Measurements from ENCODE around the gene ZNF132. TPM values are rescaled to one million over a fixed set of nuclear protein-coding genes. Genes with fewer than 3 reads are reported as not detected.
A peak's percentile ranks its signal among the peaks of the same experiment; 100 is the strongest.

ZNF132 gene
- total RNA-seq, 1 experiment from 2014 or later, result not detected

DNA sequence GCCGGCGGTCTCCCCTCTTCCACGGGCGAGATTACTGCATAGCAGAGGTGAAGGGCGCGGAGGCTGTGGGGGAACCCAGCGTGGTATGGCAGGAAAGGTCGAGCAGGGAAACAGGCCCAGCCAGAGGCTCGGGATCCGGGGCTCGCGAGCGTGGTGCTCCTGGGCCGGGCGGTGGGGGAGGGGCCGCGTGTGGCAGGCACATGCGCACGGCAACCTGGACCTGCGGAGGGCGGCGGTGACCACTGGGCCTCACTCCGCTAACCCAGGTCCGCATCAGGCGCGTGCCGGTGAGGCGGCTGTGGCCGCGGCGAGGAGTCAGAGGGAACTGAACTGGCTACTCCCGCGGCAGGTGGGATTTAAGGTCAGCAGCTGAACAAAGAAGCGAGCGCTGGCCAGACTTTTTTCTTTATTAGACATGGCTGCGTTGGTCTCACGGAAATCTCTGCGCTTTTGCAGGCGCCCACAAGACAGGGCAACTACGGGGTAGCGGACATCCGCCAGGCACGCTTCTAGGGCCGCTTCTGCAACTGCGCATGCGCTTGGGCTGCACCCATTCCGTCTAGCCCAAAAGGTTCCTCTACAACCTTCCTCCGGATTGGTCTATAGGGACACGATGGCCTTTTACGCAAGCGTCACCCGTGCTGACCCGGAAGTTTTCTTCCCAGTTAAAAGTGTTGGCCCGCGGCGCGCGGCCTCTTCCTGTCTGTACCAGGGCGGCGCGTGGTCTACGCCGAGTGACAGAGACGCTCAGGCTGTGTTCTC is 53.2 kb downstream of the ZNF132 start, which contains the start of gene RPS5:
TSS of gene RPS5 (plus strand) at position 694 of the 762 bp plus-strand sequence. CDS start 869 bp downstream, outside the sequence.
- RAD21 ChIA-PET (ENCODE audit: low non-redundant PET in 1 of 2, low total read pairs in 2 of 2, uncharacterized antibody in 2 of 2, unreplicated experiment in 2 of 2), result no interaction called here
- no peaks in the 10 kb centered on the region for H3K27me3 ChIP-seq (ENCODE audit: insufficient read depth, low read length)
- BruUV-seq (replicated peaks), result TSS peak; percentile 82
- peaks cover 28% of the 10 kb centered on the region; the same call in 1 of the 2 replicates for H4K20me1 ChIP-seq (ENCODE audit: insufficient read depth)
- no peaks in the 10 kb centered on the region for H3K9me3 ChIP-seq (ENCODE audit: control insufficient read depth in 1 of 2, insufficient read depth in 1 of 2, low read depth in 1 of 2, low read length in 2 of 2)
- CTCF ChIA-PET, result no interaction called here
- H3K9ac ChIP-seq (ENCODE audit: low read length), result peak within 1 kb of the TSS; percentile 100
- peak within 1 kb of the TSS; percentile 62 to 96 for H3K4me3 ChIP-seq (replicated peaks in 1 of 2; ENCODE audit: low read depth in 1 of 2, low read length in 2 of 2)
- POLR2A ChIA-PET, result interaction anchor here (1.5 kb wide), 1 partner anchor 24 kb away, joined by 4 read pairs; the partner anchor contains the start of gene ZNF497
- peaks cover 18 to 41% of the 10 kb centered on the region in 2 experiments; a peak in 3 of 4 replicates for H3K36me3 ChIP-seq (ENCODE audit: control insufficient read depth in 1 of 2, insufficient read depth in 2 of 2, low read length in 2 of 2)
- H3K4me1 ChIP-seq (ENCODE audit: control insufficient read depth in 1 of 2, insufficient read depth in 2 of 2, low read length in 2 of 2), result peaks cover 23 to 51% of the 10 kb centered on the region in 2 experiments
- peak within 1 kb of the TSS; percentile 94 for H3K4me2 ChIP-seq (ENCODE audit: low read length)
- ATAC-seq (peak; percentile 83), DNase-seq (ENCODE audit: low read depth, low spot score) (peak; percentile 98)
- no peaks in the 10 kb centered on the region for H3K9me2 ChIP-seq (ENCODE audit: insufficient read depth)
- H3K79me2 ChIP-seq (ENCODE audit: insufficient read depth, low read length), result peaks cover 66% of the 10 kb centered on the region
- H2AFZ ChIP-seq (ENCODE audit: low read depth, low read length, poor library complexity, severe bottlenecking), result no peak within 1 kb of the TSS
- H3K27ac ChIP-seq (ENCODE audit: low read depth, low read length), result peak within 1 kb of the TSS; percentile 97
- intact Hi-C loops (cut with micrococcal nuclease), result no loop called here
- TF ChIP-seq POLR2AphosphoS5 (IDR thresholded peaks at IDR 0.05; ENCODE audit: low read depth, low read length), result peak; percentile 95
- TF ChIP-seq SRF (IDR thresholded peaks at IDR 0.05; ENCODE audit: low read depth), result no peak
- TF ChIP-seq, protein P1, sequence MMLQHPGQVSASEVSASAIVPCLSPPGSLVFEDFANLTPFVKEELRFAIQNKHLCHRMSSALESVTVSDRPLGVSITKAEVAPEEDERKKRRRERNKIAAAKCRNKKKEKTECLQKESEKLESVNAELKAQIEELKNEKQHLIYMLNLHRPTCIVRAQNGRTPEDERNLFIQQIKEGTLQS (IDR thresholded peaks at IDR 0.05), result no peak
- peak; percentile 52 for TF ChIP-seq TCF7L2 (IDR thresholded peaks at IDR 0.05; ENCODE audit: borderline replicate concordance, extremely low read depth, insufficient read depth, insufficient read length)
- TF ChIP-seq, protein P2, sequence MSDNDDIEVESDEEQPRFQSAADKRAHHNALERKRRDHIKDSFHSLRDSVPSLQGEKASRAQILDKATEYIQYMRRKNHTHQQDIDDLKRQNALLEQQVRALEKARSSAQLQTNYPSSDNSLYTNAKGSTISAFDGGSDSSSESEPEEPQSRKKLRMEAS (IDR thresholded peaks at IDR 0.05), result peak; percentile 79
- peak; percentile 85; the same call in 1 of the 2 replicates for TF ChIP-seq ELF1 (IDR thresholded peaks at IDR 0.05; ENCODE audit: borderline replicate concordance, low read depth)
- TF ChIP-seq, protein P3, sequence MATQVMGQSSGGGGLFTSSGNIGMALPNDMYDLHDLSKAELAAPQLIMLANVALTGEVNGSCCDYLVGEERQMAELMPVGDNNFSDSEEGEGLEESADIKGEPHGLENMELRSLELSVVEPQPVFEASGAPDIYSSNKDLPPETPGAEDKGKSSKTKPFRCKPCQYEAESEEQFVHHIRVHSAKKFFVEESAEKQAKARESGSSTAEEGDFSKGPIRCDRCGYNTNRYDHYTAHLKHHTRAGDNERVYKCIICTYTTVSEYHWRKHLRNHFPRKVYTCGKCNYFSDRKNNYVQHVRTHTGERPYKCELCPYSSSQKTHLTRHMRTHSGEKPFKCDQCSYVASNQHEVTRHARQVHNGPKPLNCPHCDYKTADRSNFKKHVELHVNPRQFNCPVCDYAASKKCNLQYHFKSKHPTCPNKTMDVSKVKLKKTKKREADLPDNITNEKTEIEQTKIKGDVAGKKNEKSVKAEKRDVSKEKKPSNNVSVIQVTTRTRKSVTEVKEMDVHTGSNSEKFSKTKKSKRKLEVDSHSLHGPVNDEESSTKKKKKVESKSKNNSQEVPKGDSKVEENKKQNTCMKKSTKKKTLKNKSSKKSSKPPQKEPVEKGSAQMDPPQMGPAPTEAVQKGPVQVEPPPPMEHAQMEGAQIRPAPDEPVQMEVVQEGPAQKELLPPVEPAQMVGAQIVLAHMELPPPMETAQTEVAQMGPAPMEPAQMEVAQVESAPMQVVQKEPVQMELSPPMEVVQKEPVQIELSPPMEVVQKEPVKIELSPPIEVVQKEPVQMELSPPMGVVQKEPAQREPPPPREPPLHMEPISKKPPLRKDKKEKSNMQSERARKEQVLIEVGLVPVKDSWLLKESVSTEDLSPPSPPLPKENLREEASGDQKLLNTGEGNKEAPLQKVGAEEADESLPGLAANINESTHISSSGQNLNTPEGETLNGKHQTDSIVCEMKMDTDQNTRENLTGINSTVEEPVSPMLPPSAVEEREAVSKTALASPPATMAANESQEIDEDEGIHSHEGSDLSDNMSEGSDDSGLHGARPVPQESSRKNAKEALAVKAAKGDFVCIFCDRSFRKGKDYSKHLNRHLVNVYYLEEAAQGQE (IDR thresholded peaks at IDR 0.05; ENCODE audit: low read depth), result no peak
- TF ChIP-seq EGR1 (IDR thresholded peaks at IDR 0.05; ENCODE audit: low read depth), result peak; percentile 66
- TF ChIP-seq RAD21 (IDR thresholded peaks at IDR 0.05; ENCODE audit: low read depth), result no peak
- TF ChIP-seq SP1 (IDR thresholded peaks at IDR 0.05; ENCODE audit: low read depth), result peak; percentile 94
- TF ChIP-seq JUND (IDR thresholded peaks at IDR 0.05), result no peak
- TF ChIP-seq, protein P4, sequence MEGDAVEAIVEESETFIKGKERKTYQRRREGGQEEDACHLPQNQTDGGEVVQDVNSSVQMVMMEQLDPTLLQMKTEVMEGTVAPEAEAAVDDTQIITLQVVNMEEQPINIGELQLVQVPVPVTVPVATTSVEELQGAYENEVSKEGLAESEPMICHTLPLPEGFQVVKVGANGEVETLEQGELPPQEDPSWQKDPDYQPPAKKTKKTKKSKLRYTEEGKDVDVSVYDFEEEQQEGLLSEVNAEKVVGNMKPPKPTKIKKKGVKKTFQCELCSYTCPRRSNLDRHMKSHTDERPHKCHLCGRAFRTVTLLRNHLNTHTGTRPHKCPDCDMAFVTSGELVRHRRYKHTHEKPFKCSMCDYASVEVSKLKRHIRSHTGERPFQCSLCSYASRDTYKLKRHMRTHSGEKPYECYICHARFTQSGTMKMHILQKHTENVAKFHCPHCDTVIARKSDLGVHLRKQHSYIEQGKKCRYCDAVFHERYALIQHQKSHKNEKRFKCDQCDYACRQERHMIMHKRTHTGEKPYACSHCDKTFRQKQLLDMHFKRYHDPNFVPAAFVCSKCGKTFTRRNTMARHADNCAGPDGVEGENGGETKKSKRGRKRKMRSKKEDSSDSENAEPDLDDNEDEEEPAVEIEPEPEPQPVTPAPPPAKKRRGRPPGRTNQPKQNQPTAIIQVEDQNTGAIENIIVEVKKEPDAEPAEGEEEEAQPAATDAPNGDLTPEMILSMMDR (IDR thresholded peaks at IDR 0.05 in 2 of 3, conservative IDR thresholded peaks at IDR 0.05 in 1 of 3; ENCODE audit: borderline replicate concordance in 1 of 3, insufficient read depth in 1 of 3, low read depth in 2 of 3, low read length in 2 of 3), result no peak
- no peak for TF ChIP-seq ZNF274 (IDR thresholded peaks at IDR 0.05; ENCODE audit: low read depth, low read length)
- TF ChIP-seq EZH2phosphoT487 (IDR thresholded peaks at IDR 0.05; ENCODE audit: borderline replicate concordance), result no peak
- no peak for TF ChIP-seq EZH2 (IDR thresholded peaks at IDR 0.05)
- TF ChIP-seq CBX3 (IDR thresholded peaks at IDR 0.05; ENCODE audit: low read depth), result no peak
- peak; percentile 94 for TF ChIP-seq SIN3A (IDR thresholded peaks at IDR 0.05; ENCODE audit: low read depth)
- TF ChIP-seq, protein P5, sequence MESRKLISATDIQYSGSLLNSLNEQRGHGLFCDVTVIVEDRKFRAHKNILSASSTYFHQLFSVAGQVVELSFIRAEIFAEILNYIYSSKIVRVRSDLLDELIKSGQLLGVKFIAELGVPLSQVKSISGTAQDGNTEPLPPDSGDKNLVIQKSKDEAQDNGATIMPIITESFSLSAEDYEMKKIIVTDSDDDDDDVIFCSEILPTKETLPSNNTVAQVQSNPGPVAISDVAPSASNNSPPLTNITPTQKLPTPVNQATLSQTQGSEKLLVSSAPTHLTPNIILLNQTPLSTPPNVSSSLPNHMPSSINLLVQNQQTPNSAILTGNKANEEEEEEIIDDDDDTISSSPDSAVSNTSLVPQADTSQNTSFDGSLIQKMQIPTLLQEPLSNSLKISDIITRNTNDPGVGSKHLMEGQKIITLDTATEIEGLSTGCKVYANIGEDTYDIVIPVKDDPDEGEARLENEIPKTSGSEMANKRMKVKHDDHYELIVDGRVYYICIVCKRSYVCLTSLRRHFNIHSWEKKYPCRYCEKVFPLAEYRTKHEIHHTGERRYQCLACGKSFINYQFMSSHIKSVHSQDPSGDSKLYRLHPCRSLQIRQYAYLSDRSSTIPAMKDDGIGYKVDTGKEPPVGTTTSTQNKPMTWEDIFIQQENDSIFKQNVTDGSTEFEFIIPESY (IDR thresholded peaks at IDR 0.05; ENCODE audit: extremely low read depth, insufficient replicate concordance, low read length), result no peak

Measured in HCT116 (cell line).